ENCODE data around the gene SEMA3E.
"Not testable (repeated sequence)": the region's sequence is repeated elsewhere in the genome, so short reads cannot be mapped to it uniquely, and the experiment has no call there.

SEMA3E gene

DNA sequence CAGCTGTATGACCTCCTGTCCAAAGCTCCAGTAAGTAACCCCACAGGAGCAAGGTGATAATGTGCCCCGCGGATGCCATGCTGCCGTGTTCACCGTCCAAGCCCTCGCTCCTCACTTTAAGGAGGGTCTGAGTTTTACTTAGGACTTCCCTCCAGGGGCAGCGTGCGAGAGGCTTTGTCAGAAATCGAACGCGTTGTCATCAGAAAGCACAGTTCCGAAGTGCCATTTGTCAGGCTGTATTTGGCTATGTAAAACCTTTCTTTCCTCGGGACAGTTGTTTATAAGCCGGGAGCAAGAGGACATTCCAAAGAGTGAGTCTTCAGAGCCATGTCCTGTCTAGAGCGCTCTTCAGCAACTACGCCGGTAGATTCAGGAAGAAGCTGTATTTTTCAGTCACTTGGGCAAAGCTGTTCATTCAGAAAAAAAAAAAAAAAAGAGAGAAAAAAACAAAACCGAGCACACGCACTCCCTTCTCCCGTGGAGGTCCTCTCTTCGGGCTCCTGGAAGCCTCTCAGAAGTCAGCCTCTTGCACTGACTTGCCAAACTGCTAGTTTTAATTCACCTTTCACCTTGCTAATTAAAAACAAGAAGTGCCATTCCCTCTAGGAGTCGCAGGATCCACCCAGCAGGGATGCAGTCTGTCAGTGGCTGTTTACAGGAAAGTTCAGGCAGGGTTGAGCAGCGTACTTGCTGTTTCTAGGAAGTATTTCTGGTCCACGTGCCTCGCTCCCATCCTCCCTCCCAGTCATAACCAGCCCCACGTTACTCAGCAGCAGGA, at the start of gene SEMA3E:
Gene SEMA3E (minus strand): TSS at position 676 of the 778 bp plus-strand sequence.
- DNase-seq (ENCODE audit: low spot score), result no peak

DNA sequence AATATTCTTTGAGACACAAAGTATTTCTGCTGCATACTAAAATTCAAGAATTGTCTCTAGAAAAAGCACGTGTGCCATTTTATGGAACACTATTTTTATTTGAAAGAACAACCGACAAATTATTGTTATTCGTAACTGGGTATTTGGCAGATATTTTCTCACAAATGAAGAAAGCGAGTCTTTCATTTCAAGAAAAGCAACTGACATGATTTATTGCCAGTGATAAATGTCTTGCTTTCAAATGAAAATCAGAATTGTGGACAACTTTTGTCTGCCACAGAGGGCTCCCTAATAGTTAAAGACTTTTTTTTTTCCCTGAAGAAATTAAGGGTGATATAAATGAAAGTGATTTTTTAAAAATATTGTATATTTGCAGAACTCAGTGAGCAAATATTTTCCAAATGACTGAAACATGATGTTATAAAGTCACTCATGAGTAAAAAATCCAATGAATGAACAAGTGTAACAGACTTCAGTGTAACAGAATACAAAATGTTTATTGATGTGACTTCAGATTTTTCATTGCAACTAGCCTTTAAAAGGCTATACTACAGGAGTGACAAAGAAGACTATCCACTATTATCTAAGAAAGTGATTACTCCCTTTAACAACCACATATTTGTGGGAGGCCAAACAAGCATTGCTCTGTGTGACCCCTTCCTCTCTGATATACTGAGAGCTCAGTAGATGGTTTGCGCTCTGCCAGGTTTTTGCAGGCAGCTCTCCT, 49.0 kb upstream of the SEMA3E start:
- no peak for DNase-seq (ENCODE audit: low spot score)

DNA sequence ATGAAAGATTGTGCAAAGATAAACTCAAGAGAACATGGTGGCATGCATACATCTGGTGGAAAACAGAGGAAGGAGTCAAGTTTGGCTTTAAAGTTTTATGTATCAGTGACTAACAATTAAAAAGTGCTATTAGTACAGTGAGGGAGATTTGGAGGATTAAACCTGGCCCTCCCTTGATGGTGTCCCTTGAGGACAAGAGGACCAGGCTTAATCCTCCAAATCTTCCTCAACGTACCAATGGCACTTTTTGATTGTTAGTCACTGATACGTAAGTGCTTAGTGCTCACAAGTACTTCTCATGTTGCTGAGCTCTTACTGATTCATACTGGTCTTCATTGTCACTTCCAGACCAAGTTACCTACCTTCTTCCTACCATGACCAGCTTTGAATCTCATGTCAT, 47.2 kb upstream of the SEMA3E start:
- no peak for DNase-seq (ENCODE audit: low spot score)

DNA sequence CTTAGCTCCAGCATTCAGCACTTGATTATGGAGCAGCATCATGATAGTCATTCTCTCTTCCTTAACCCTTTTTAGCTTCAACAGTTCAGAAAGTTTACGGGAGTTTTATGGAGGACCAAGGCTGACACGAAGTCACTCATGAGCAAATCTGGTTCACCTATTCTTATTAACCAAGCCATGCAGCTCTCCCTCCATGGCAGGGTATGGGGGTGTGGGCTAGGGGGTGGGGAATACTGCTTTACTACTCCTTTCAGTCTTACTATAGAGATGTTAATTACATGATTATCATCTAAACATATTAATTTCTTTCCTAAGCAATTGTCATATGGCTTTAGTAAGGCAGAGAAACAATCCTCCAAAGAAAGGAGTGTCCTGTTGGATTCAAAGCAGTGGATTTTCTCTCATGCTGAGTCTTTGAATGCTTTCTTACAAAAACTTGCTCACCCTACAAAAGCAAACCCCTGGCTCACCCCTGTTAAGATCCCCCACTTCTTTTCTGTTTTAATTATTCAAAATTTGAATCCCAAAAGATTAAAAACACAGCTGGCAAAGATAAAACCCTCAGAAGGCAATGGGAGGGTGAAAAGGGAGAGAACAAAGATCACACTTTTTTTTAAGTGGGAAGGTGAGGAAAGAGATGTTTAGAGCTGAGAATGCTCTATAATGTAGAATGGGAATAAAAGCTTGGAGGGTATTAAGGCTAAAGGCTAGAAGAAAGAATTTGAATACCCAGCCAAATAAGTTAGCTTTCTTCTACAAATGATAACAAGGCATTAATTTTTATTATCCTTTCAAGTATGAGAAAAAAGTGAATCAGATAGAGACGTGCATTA, 46.4 kb upstream of the SEMA3E start:
- DNase-seq (ENCODE audit: low spot score), result no peak

GRCh38 chr7:83693256-83693655, 44.3 kb upstream of the SEMA3E start:
- DNase-seq (ENCODE audit: low spot score), result no peak

- no peak for DNase-seq (ENCODE audit: low spot score)
These were observed 42.2 kb upstream of the SEMA3E start for GRCh38 chr7:83691095-83691494.

DNA sequence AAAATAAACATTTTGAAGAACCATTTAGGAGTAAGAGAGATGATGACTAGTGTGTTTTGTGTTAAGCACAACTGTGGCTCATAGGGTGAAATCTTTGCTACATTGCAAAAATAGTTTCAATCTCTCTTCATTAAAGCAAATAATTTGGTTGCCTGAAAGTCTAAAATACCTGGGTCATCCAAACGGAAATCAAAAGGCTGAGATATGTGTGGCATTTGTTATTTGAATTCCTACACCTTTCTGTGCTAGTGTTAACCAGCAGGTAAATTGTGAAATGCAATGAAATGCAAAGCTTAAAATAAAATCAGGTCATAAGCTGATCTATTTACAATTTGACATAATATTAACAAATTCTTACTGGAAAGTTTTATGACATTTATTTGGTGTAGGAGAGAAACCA, 40.9 kb upstream of the SEMA3E start:
- DNase-seq (ENCODE audit: low spot score), result no peak

DNA sequence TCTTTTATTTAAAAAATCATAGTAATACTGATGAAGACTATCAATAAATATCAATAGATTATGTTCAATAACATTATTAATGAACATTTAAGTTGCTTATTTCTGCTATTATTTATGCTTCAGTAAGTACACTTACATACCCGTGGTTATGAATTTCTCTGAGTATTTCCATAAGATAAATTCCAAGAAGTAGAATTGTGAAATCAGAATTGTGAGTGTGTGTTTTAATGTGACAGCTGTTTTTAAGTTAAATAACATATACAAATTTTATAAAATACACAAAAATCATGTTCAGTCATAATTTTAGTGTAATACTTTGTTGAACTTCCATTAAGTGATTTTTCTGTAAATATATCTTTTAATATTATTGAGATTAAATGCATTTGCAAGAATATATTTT, 37.5 kb upstream of the SEMA3E start:
- no peak for DNase-seq (ENCODE audit: low spot score)

DNA sequence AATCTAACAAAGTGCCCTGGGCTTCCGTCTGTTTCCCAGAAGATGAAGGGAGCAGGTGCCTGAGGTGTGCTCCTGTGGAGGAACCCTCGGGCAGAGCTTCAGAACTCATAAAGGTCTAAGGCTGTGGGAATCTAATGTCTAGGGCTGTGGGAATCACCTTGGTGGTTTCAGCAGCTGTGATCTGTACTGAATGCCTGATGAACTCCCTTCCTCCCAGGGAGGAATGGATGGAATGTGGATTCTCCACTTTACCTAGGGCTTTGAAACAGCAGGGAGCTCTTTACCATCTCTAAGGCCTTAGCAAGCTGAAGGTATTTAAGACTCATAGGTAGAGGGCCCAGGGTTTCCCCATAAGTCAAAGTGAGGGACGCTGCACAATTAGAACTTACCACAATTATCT, 36.0 kb upstream of the SEMA3E start:
- DNase-seq (ENCODE audit: low spot score), result no peak

DNA sequence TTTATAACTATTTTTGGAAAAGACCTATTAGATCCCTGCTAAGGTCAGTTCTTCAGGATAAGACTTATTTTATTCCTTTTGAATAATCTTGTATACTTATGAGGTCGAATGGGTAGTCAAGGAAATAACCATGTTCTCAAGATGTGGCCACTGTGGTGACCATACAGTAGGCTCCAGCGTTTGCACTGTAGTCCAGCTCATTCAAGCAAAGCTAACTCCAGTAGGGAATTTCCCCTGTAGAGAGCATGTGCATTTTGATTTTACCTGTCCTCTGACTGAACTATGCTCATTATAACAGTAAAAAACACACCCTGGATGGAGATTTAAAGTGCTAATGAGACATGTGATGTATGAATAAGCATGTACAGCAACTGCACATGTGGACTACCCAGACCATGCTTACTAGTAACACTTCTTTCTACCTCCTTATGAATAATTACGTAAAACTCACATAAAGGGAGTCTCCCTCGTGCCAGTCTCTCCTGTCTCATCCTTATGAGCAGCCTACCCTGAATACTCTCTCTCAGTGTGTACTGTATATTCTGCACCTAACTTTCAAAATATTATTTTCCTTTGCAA, 32.4 kb upstream of the SEMA3E start:
- DNase-seq (ENCODE audit: low spot score), result no peak

- DNase-seq (ENCODE audit: low spot score), result no peak
These were observed 28.4 kb upstream of the SEMA3E start for GRCh38 chr7:83677180-83677866.

DNA sequence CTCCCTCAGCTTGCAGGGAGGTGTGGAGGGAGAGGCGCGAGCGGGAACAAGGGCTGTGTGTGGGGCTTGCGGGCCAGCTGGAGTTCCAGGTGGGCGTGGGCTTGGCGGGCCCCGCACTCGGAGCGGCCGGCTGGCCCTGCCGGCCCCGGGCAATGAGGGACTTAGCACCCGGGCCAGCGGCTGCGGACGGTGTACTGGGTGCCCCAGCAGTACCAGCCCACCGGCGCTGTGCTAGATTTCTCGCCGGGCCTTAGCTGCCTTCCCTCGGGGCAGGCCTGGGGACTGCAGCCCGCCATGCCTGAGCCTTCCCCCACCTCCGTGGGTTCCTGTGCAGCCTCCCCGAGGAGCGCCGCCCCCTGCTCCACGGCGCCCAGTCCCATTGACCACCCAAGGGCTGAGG, 24.4 kb upstream of the SEMA3E start:
- DNase-seq (ENCODE audit: low spot score), result not testable (repeated sequence)

DNA sequence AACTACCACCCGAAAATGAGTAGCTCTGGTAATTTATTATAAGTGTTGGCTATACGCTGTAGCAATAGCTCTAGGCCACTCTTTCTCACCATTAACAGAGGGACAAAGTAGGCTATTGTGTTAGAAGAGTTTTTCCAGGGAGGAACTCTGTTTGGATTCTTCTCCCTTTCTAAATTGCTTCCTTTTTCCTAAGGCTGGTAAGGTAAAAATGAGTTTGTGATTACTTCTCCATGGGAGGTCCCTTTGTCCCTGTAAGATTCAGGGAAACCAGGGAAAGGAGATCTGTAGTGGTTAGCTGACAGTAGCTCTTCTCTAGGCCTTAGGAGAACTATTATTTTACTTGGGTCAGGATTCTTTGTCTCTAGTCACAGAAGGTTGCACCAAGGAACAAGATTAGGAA, 23.2 kb upstream of the SEMA3E start:
- no peak for DNase-seq (ENCODE audit: low spot score)

DNA sequence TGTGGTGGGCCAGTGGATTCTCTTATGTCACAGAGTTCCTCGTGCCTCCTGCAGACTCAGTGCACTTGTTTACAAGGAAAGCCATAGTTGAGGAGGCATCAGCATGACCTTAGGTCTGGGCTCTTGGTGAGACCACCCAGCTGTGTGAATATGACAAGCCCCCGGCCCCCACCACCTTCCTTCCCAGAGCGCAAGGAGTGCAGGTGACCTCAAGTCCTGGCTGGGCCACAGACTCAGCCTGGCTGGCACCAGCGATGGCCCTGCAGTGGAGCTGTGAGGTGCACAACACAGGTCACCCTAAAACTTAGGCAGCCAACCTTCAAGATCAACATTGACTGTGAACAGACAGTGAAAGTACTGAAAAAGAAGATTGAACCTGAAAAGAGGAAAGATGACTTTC, 14.2 kb upstream of the SEMA3E start:
- DNase-seq (ENCODE audit: low spot score), result no peak

DNA sequence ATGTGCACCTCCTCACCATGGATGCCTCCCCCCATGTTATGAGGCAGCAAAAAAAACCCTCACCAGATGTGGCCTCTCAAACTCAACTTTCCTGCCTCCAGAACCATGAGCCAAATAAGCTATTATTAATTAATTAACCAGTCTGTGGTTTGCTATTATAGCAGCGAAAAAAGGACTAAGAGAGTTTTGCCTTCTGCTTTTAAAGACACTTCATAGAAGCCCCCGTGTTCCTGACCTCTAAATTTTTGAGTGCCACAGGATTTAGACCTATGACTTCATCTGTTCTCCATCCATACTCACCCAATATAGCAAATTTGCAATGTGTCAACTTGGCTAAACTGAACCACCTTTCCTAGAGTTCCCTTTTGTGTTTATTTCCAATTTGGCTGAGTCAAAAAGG, 9.2 kb upstream of the SEMA3E start:
- no peak for DNase-seq (ENCODE audit: low spot score)

DNA sequence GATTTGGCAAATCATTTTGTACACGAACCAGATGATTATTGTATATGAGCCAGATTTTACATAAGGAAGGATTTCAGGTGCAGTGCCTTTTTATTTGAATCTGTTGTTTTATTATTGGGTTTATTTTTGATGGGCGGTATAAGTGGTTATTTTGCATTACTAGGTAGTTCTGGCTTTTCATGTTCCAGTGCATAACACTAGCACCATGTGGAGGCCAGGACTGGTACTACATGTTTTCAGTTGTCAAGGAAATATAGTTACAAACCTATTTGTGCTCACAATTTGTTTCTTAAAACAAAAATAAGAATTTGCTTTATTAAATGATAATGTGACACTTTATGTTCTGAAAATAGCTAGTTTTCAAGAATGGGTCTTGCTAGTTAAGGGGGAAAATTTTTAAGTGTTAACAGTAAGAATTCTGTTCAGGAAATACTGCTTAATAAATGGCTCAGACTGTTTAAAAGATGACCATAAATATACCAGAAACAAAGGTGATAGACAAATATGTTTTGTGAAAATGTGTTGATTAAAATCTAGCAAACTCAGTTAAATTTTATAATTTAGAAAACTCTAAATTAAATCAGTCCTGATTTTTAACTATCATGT, 7.1 kb upstream of the SEMA3E start:
- DNase-seq (ENCODE audit: low spot score), result no peak

GRCh38 chr7:83652481-83652880, 3.5 kb upstream of the SEMA3E start:
- DNase-seq (ENCODE audit: low spot score), result no peak

DNA sequence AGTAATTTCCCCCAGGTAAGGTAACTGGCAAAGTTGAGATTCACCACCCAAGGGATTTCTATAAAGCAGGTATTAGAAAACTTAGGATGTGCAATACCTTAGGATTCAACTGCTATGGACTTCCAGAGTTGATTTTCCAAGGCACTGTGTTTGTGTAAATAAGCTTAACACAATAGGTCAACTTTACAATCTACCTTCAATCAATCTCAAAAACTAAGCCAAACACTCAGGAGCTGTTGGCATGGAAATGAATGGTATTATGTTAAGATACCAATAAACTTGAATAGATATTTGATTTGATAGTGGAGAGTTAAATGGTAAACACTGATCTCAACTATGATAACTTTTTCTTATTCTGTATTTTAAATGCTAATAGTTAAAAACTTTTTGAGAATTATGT, 762 bp upstream of the SEMA3E start:
- DNase-seq (ENCODE audit: low spot score), result no peak

DNA sequence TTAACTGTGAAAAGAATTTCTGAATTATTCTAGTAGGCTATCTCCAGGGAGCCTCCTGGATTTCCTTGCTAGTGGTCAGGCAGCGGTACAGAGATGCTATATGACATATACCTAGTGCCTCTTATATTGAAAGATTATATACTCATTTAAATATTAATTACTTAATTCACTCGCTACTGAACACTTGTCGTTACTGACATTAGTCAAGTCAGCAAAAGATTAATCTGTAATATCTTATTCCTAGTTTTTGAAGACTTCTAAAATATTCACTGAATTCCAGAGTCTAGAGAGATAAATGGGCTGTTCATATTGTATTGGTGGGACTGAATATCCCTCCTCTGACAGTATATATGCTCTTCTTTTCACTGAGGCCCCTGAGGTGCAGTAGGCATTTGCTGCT, 2.9 kb downstream of the SEMA3E start:
- no peak for DNase-seq (ENCODE audit: low spot score)

DNA sequence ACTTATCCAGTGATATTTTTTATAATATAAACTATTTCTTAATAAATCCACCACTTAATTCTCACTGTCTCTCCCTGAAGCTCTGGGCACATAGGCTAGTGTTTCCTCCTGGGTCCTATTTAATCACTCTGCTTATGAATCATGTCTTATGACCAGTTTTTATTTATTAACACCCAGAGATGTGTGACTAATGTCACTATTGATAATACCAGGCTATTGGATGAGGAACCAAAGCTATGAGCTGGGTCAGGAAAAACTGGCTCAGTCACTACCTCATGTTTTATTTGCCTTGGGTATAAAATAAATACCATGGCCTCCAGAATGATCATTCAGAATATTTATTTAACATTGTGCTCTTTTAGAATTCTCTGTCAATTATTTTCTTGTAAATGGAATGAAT, 5.2 kb downstream of the SEMA3E start:
- no peak for DNase-seq (ENCODE audit: low spot score)

GRCh38 chr7:83643012-83643411, 5.9 kb downstream of the SEMA3E start:
- no peak for DNase-seq (ENCODE audit: low spot score)

Data from CD4-positive, alpha-beta T cell treated with Interleukin-2 at 100 ng/mL for 4 hours (primary cell).